Skin epidermis (tissue), 12 donors: ENCODE data around the gene KLHL30.
A peak's percentile ranks its signal among the peaks of the same experiment; 100 is the strongest.

Experiments
- H3K27ac ChIP-seq, 21 experiments: fragments of 200-600 bp; sonication (generic) in 11 of 21; one replicate each; pipeline ENCODE4 v1.5.0; 2020; ENCODE audit warnings: mild to moderate bottlenecking in 3 of 21, inconsistent platforms in 2 of 21, moderate library complexity in 2 of 21
- H3K4me3 ChIP-seq, 7 experiments: fragments of 200-600 bp; sonication (generic) in 2 of 7; one replicate each; pipeline ENCODE4 v1.5.0; 2020; ENCODE audit warnings: inconsistent platforms in 2 of 7, mild to moderate bottlenecking in 2 of 7, moderate library complexity in 1 of 7

KLHL30 gene

GRCh38 chr2:238138331-238139195 is at the start of gene KLHL30:
TSS of gene KLHL30 (plus strand) at chr2:238138668. CDS start at chr2:238140755, 2,087 bp downstream.
- no peak within 1 kb of the TSS for H3K4me3 ChIP-seq

GRCh38 chr2:238090887-238091286 is 47.6 kb upstream of the KLHL30 start:
- Histone ChIP-seq H3K27ac (no peak overlapping the region), H3K4me3 (no peak overlapping the region)

More at GRCh38 chr2:238138331-238139195, at the start of gene KLHL30:
- no peak within 1 kb of the TSS for H3K27ac ChIP-seq

- H3K4me3 ChIP-seq, result no peak overlapping the region
- no peak overlapping the region for H3K27ac ChIP-seq
Measured at GRCh38 chr2:238091436-238092060, 46.9 kb upstream of the KLHL30 start.

- Histone ChIP-seq H3K4me3 (no peak overlapping the region), H3K27ac (no peak overlapping the region)
Measured at GRCh38 chr2:238092486-238093035, 45.9 kb upstream of the KLHL30 start.

- Histone ChIP-seq H3K27ac (no peak overlapping the region), H3K4me3 (no peak overlapping the region)
Measured at GRCh38 chr2:238093181-238094140, 45.0 kb upstream of the KLHL30 start.

GRCh38 chr2:238094438-238095022 is 43.9 kb upstream of the KLHL30 start:
- Histone ChIP-seq H3K4me3 (no peak overlapping the region), H3K27ac (no peak overlapping the region)

- Histone ChIP-seq H3K27ac (no peak overlapping the region), H3K4me3 (no peak overlapping the region)
Measured at GRCh38 chr2:238095143-238095542, 43.3 kb upstream of the KLHL30 start.

- Histone ChIP-seq H3K27ac (no peak overlapping the region), H3K4me3 (no peak overlapping the region)
Measured at GRCh38 chr2:238096311-238097011, 42.0 kb upstream of the KLHL30 start.

GRCh38 chr2:238097201-238097987 is 41.1 kb upstream of the KLHL30 start:
- no peak overlapping the region for H3K27ac ChIP-seq
- H3K4me3 ChIP-seq, result no peak overlapping the region

- Histone ChIP-seq H3K27ac (peak overlapping the region in 7 of 21 experiments; percentile 2 to 54 (median 33)), H3K4me3 (no peak overlapping the region)
Measured at GRCh38 chr2:238097988-238098871, 40.2 kb upstream of the KLHL30 start.

- no peak overlapping the region for H3K4me3 ChIP-seq
- peak overlapping the region in 7 of 21 experiments; percentile 2 to 54 (median 33) for H3K27ac ChIP-seq
Measured at GRCh38 chr2:238098901-238099713, 39.4 kb upstream of the KLHL30 start.

- Histone ChIP-seq H3K4me3 (no peak overlapping the region), H3K27ac (no peak overlapping the region)
Measured at GRCh38 chr2:238099714-238100048, 38.8 kb upstream of the KLHL30 start.

GRCh38 chr2:238100049-238100820 is 38.2 kb upstream of the KLHL30 start, which contains the start of gene ESPNL:
TSS of gene ESPNL (plus strand) at chr2:238100340. CDS start at chr2:238100420, 80 bp downstream.
- Histone ChIP-seq H3K27ac (no peak within 1 kb of the TSS), H3K4me3 (no peak within 1 kb of the TSS)

GRCh38 chr2:238100821-238101771 is 37.4 kb upstream of the KLHL30 start:
- Histone ChIP-seq H3K27ac (no peak overlapping the region), H3K4me3 (no peak overlapping the region)
